ENCODE results near the gene CHMP3.

The CHMP3 gene

DNA sequence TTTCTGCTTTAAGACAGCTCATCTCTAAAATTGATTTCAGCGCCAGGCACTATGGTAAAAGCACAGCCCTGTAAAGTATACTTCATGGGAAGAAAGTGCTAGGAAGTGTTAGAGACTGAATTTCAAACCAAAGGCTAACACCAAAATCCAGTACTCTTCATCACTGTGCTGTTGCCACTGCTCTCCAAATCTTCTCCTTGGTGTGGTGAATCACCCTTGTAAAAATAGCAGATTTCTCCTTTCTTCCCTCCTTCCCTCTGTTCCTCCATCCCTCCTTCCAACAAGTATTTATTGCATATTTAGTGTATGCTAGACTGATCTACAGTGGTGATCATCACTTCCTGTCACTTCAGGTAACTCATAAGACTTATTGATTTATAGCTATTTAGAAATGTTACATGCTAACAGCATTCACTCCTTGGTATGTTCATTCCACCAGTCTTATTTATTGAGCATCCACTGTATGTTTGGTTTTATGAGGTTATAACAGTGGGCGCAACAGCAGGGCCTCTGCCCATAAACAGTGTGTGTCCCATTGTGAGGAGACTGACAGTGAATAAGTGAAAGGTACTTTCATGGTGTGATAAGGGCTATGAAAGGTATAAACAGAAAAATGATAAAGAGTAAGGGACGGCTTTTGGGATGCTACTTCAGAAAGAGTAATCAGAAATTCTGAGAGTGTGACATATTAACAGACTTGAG lies 102.0 kb downstream of the CHMP3 start:
- no peak for DNase-seq

- no peak for DNase-seq
Observed at GRCh38 chr2:86455181-86455580, 108.1 kb downstream of the CHMP3 start.

- DNase-seq: no peak
Observed at GRCh38 chr2:86454238-86454637, 109.0 kb downstream of the CHMP3 start.

DNA sequence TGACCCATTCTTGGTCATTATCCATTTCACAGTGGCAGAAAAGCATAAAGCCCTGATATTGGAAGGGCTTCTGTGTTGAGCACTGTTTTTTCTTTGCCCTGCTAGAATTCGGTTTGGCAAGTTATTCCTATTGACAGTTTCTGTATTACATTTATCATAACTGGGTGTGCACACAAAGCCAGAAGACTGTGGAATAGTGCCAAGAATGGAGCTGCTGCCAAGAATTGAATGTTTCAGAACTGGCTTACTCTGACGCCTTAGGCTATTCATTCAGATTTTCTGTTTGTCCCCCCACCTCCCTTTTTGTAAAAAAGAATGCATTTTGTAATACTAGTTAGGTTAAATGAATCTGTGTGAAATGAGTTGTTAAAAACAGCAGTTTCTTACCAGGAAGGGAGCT lies 109.4 kb downstream of the CHMP3 start:
- no peak for DNase-seq

All from activated CD4-positive, alpha-beta T cell treated with anti-CD3 and anti-CD28 coated beads, Interleukin-2, Interleukin-6, amounts not matched to agents 100 ng/mL and 50 ng/mL, durations not matched to agents 16 hours and 8 hours (primary cell).